ENCODE data around the gene ZNF276. TPM values are rescaled to one million over a fixed set of nuclear protein-coding genes. Genes with fewer than 3 reads are reported as not detected.

Gene ZNF276
- total RNA-seq, 1 experiment from 2014 or later = 30.1 TPM

DNA sequence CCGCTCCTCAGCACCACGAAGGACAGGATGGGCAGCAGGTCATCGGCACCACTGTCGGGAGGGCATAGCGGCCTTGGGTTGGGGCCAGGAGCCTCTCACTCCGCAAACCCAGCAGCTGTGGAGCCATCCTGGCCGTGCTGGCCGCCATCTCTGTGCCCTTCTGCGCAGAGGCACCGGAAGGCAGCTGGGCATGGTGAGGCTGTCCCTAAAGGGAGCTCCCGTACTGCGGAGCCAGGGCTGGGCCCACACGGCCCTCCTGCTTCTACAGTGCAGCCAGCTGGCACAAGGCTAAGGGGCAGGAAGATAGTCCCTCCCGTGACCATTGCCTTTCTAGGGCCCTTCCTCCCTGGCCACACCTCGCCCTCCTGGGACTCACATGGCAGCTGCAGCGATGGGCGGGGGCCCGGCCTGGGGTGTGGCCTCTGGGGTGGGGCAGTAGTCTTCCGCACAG is 12.8 kb upstream of the ZNF276 start:
- no peak overlapping the region for H3K9ac ChIP-seq (ENCODE audit: low read length)

DNA sequence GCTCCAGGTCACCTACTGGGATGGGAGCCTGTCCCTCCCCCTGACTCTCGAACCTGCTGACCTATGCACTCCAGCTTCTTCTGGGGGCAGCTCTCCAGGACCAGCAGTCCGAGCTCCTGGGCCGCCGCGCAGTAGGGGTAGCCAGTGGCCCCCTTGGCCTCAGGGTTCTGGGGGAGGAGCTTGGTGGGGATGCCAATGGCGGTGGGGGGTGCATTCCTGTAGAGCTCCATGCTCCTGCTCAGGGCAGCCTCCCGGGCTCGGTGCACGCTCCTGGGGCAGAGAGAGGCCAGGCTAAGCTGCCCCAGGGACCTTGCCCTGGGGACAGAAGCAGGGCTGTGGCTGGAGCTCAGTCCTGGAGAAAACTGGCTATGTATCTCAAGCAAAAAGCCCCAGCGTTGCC is 12.2 kb upstream of the ZNF276 start:
- ChIA-PET POLR2A (ENCODE audit: unreplicated experiment) (interaction anchor here (0.6 kb wide), 1 partner anchor 38 kb away, joined by 5 read pairs; no protein-coding TSS in a partner anchor), CTCF (no interaction called here)
- intact Hi-C loops (cut with micrococcal nuclease) = loop anchor here (10.0 kb wide), 1 partner anchor 106 kb away; the partner anchor contains the start of gene FANCA
- Histone ChIP-seq H3K4me2 (ENCODE audit: low read length) (no peak overlapping the region), H3K79me2 (ENCODE audit: low read length) (peaks cover 19% of the 10 kb centered on the region), H3K9me2 (replicated peaks; ENCODE audit: low read length) (no peaks in the 10 kb centered on the region), H3F3A (ENCODE audit: low read length, unreplicated experiment) (no peaks in the 10 kb centered on the region), H3K27me3 (ENCODE audit: low read length) (no peaks in the 10 kb centered on the region), H3K36me3 (ENCODE audit: low read depth, low read length) (no peaks in the 10 kb centered on the region), H4K20me1 (ENCODE audit: low read length) (no peaks in the 10 kb centered on the region), H3K9me3 (ENCODE audit: low read length) (no peaks in the 10 kb centered on the region), H2AFZ (ENCODE audit: low read length) (no peak overlapping the region), H3K9ac (ENCODE audit: low read length) (no peak overlapping the region), H3K27ac (ENCODE audit: low read length) (no peak overlapping the region), H3K4me3 (ENCODE audit: low read length) (no peak overlapping the region), H3K4me1 (ENCODE audit: insufficient read depth, low read length) (no peaks in the 10 kb centered on the region)
- DNase-seq (no peak), ATAC-seq (no peak)
- no peak for TF ChIP-seq EZH2phosphoT487 (IDR thresholded peaks at IDR 0.05; ENCODE audit: borderline replicate concordance, low read length)
- TF ChIP-seq EZH2 (IDR thresholded peaks at IDR 0.05; ENCODE audit: low read length, unreplicated experiment) = no peak
- TF ChIP-seq, protein P1, sequence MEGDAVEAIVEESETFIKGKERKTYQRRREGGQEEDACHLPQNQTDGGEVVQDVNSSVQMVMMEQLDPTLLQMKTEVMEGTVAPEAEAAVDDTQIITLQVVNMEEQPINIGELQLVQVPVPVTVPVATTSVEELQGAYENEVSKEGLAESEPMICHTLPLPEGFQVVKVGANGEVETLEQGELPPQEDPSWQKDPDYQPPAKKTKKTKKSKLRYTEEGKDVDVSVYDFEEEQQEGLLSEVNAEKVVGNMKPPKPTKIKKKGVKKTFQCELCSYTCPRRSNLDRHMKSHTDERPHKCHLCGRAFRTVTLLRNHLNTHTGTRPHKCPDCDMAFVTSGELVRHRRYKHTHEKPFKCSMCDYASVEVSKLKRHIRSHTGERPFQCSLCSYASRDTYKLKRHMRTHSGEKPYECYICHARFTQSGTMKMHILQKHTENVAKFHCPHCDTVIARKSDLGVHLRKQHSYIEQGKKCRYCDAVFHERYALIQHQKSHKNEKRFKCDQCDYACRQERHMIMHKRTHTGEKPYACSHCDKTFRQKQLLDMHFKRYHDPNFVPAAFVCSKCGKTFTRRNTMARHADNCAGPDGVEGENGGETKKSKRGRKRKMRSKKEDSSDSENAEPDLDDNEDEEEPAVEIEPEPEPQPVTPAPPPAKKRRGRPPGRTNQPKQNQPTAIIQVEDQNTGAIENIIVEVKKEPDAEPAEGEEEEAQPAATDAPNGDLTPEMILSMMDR (conservative IDR thresholded peaks at IDR 0.05; ENCODE audit: low read depth, low read length) = no peak
- no TSS peak for BruUV-seq (replicated peaks)

More for the DNA sequence above, 12.8 kb upstream of the ZNF276 start:
- TF ChIP-seq, protein P1 (conservative IDR thresholded peaks at IDR 0.05; ENCODE audit: low read depth, low read length) = no peak
- TF ChIP-seq EZH2phosphoT487 (IDR thresholded peaks at IDR 0.05; ENCODE audit: borderline replicate concordance, low read length) (no peak), EZH2 (IDR thresholded peaks at IDR 0.05; ENCODE audit: low read length, unreplicated experiment) (no peak)
- Histone ChIP-seq H3K4me1 (ENCODE audit: insufficient read depth, low read length) (no peaks in the 10 kb centered on the region), H4K20me1 (ENCODE audit: low read length) (no peaks in the 10 kb centered on the region), H3K79me2 (ENCODE audit: low read length) (peaks cover 16% of the 10 kb centered on the region), H2AFZ (ENCODE audit: low read length) (no peak overlapping the region), H3K9me3 (ENCODE audit: low read length) (no peaks in the 10 kb centered on the region), H3K27me3 (ENCODE audit: low read length) (no peaks in the 10 kb centered on the region), H3K9me2 (replicated peaks; ENCODE audit: low read length) (no peaks in the 10 kb centered on the region), H3K36me3 (ENCODE audit: low read depth, low read length) (no peaks in the 10 kb centered on the region), H3K27ac (ENCODE audit: low read length) (no peak overlapping the region), H3K4me2 (ENCODE audit: low read length) (no peak overlapping the region), H3F3A (ENCODE audit: low read length, unreplicated experiment) (no peaks in the 10 kb centered on the region), H3K4me3 (ENCODE audit: low read length) (no peak overlapping the region)
- BruUV-seq (replicated peaks) = no TSS peak
- no peak for ATAC-seq
- DNase-seq = no peak
- intact Hi-C loops (cut with micrococcal nuclease) = loop anchor here (10.0 kb wide), 1 partner anchor 106 kb away; the partner anchor contains the start of gene FANCA
- POLR2A ChIA-PET (ENCODE audit: unreplicated experiment) = no interaction called here
- CTCF ChIA-PET = no interaction called here

DNA sequence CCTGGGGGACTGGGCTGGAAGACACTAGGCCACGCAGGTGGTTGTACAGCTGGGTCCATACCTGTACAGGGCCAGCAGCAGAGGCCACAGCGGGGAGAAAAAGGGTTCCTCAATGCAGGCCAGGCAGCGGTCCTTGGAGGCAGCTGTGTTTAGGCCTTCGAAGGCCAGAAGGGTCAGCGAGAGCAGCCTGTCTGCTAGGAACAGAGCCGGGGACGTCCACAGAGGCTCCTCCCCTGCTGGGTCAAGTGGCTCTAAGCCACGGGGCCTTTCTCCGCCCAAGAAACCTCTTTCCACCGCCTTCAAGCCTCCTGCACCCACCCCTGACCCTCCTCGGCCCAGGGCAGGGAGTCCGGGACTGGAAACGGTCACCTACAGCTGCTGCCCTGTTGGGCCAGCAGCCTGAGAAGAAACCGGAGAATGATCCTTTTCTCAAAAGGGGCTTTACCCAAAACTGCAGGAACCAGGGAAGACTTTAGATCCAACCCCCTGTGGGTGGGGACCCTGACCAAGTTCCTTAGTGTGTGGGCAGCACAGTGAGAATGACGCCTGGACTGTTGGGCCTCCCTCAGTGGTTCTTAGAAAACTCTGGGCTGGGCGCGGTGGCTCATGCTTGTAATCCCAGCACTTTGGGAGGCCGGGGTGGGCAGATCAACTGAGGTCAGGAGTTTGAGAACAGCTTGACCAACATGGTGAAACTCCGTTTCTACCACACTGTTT is 11.5 kb upstream of the ZNF276 start:
- intact Hi-C loops (cut with micrococcal nuclease) = loop anchor here (10.0 kb wide), 1 partner anchor 105 kb away; the partner anchor contains the start of gene FANCA
- Histone ChIP-seq H3K4me3 (ENCODE audit: low read length) (no peak overlapping the region), H3K27ac (ENCODE audit: low read length) (no peak overlapping the region), H3K4me2 (ENCODE audit: low read length) (no peak overlapping the region), H3K79me2 (ENCODE audit: low read length) (peaks cover 26% of the 10 kb centered on the region), H2AFZ (ENCODE audit: low read length) (no peak overlapping the region), H4K20me1 (ENCODE audit: low read length) (no peaks in the 10 kb centered on the region), H3K9me2 (replicated peaks; ENCODE audit: low read length) (no peaks in the 10 kb centered on the region), H3K36me3 (ENCODE audit: low read depth, low read length) (peaks cover 3% of the 10 kb centered on the region; the same call in 1 of the 2 replicates), H3K4me1 (ENCODE audit: insufficient read depth, low read length) (no peaks in the 10 kb centered on the region), H3K9ac (ENCODE audit: low read length) (no peak overlapping the region), H3K9me3 (ENCODE audit: low read length) (no peaks in the 10 kb centered on the region), H3F3A (ENCODE audit: low read length, unreplicated experiment) (no peaks in the 10 kb centered on the region), H3K27me3 (ENCODE audit: low read length) (no peaks in the 10 kb centered on the region)
- POLR2A ChIA-PET (ENCODE audit: unreplicated experiment) = interaction anchor here (0.6 kb wide), 1 partner anchor 39 kb away, joined by 5 read pairs; no protein-coding TSS in a partner anchor
- DNase-seq = no peak
- CTCF ChIA-PET = no interaction called here
- no TSS peak for BruUV-seq (replicated peaks)
- TF ChIP-seq EZH2phosphoT487 (IDR thresholded peaks at IDR 0.05; ENCODE audit: borderline replicate concordance, low read length) (no peak), EZH2 (IDR thresholded peaks at IDR 0.05; ENCODE audit: low read length, unreplicated experiment) (no peak)
- TF ChIP-seq, protein P1 (conservative IDR thresholded peaks at IDR 0.05; ENCODE audit: low read depth, low read length) = no peak
- no peak for ATAC-seq

All from PC-3 (cell line).